GM19468 (cell line): ENCODE results near the gene CKAP4.

Source experiments
- ATAC-seq: cut with Tn5 transposase; IDR thresholded peaks from one replicate; pipeline ENCODE4 v1.9.1; 2021; ENCODE audit warnings: mild to moderate bottlenecking, moderate library complexity, moderate number of reproducible peaks; ENCODE audit not compliant: unreplicated experiment; ENCODE audit errors: extremely low read depth

Gene CKAP4

DNA sequence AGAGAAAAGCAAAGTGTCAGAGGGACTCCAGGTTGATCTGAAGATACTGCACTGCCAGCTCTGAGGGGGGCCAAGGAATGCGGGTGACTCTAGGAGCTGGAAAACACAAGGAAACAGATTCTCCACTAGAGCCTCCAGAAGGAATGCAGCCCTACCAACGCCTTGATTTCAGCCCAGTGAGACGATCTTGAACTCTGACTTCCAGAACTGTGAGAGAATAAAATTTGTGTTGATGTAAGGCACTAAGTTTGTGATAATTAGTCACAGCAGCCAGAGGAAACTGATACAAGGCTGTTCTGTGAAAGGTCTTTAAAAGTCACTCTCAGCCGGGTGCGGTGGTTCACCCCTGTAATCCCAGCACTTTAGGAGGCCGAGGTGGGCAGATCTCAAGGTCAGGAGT is 34.2 kb downstream of the CKAP4 start:
- no peak for ATAC-seq

DNA sequence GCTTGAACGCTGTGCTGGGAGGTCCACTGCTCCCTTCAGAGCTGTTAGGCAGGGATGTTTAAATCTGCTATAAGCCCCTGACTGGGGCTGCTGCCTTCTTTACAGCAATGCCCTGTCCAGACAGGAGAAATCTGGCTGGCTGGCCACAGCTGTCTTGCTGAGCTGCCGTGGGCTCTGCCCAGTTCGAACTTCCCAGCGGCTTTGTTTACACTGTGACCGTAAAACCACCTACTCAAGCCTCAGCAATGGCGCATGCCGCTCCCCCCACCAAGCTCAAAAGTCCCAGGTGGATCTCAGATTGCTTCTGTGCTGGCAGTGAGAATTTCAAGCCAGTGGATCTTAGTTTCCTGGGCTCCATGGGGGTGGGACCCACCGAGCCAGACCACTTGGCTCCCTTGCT is 35.8 kb downstream of the CKAP4 start:
- ATAC-seq: no peak

DNA sequence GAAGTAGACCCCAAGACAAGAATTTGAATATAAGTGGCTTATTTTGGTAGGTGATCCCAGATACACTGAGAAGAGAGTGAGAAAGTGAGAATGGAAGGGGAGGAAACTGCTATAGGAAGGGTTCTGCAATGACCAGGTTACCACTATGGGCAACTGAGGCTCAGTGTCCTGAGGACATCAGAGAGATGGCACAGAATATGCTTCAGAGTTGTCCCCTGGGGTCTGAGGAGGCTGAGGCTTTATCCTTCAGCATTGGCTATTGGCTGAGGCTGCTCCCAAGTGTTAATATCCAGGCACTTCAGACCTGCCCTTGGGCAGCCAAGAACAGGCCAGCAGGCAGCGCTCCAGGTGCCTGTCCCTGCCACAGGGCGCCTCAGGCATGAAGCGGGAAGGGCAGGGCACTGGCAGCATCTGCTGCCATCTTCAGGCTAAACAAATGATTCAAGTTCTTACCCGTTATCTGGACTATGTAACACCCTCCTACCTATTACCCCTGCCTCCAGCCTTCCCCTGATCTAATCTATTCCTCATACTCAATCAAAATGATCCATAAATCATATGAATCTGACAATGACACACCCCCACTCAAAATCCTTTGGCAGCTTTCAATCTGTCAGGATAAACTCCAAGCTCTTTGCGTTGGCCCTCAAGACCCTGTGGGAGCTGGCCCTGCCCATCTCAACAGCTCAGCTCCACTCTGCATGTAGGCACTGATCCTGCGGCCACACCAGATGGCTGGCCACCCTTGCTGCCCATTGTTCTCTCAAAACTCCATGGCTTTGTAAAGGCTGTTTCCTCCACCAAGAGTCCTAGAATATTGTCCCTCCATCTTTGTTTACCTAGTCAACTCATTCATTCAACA is 42.4 kb downstream of the CKAP4 start:
- no peak for ATAC-seq

DNA sequence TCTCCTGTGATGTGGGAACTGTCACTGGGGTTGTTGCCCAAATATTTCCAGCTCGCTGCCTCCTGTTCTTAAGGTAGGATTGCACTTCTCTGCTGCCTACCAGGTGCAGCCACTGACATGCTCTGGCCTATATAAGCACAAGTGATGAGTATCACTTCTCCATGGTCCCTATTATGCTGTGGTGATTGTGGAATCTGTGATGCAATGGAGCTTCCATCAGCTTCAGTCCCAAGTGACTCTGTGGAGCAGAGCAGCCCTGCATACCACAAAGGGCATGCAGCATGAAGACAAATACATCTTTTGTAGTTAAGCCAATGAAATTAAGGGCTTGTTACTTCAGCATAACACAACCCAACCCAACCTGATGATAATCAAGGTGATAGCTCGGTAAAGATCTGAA is 43.5 kb downstream of the CKAP4 start:
- ATAC-seq: no peak

DNA sequence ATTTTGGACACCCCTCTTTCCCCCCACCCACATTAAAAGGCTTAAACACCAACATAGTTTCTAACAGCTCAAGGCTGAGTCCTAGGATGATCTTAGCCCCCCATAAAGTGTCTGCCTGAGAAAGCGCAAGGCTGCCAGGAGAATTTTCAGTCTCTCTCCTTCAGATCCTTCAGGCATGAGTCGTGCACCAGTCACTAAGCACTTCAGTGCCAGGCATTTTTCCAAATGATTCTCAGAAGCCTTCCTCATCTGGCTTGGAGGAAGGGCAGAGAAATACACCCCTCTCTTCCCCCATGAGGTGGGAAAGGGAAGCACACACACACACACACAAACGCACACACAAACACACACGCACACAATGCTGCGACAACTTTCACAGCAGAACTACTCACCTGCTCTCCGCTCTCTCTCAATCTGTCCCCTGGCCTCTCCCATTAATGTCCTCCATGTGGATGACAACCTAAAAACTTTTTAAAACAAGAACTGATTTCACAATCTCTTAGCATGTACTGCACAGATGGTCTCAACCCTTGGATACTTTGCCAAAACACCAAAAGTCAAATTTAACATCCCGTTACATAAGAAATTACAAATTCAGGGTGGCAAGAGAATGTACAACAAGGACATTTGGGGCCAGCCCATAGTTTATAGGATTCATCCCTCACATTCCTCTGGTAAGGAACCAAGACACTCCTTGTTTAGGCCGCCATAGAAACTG is 49.8 kb downstream of the CKAP4 start:
- ATAC-seq: no peak

DNA sequence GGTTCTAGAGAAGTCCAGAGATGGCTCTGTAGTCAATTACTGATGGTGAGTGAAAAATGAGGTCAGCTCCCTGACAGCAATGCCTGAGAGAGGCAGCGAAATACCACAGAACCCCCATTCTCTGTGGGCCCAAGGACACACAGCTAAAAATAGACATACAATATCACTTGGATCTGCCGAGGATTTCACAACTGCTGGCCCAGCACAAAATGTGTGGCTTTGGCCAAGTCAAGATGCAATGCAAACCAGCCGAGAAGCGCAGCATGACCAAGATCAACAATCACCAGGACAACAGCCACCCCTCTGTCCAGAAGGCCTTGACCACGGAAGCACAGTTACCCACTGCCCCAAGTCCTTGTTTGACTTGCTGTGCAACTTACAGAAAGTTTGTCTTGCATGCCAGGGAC is 52.2 kb downstream of the CKAP4 start:
- ATAC-seq: no peak

DNA sequence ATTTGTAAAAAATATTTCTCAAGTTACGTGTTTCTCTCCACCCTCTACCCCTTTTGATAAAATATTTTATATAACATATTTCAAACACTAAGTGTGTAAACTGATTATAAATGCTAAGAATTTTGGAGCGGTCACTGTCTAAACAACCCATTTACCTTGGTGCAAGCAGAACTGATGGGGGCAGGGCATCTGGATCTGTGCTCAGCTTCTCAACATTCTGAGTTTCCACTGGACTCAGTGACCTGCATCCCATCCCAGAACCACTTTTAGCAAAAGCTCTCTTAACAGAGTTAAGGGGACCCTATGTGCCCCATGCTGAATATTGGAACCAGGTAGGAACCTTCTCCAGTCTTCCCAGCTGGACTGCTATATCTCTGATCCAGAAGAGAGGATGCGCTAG is 53.5 kb downstream of the CKAP4 start:
- no peak for ATAC-seq

DNA sequence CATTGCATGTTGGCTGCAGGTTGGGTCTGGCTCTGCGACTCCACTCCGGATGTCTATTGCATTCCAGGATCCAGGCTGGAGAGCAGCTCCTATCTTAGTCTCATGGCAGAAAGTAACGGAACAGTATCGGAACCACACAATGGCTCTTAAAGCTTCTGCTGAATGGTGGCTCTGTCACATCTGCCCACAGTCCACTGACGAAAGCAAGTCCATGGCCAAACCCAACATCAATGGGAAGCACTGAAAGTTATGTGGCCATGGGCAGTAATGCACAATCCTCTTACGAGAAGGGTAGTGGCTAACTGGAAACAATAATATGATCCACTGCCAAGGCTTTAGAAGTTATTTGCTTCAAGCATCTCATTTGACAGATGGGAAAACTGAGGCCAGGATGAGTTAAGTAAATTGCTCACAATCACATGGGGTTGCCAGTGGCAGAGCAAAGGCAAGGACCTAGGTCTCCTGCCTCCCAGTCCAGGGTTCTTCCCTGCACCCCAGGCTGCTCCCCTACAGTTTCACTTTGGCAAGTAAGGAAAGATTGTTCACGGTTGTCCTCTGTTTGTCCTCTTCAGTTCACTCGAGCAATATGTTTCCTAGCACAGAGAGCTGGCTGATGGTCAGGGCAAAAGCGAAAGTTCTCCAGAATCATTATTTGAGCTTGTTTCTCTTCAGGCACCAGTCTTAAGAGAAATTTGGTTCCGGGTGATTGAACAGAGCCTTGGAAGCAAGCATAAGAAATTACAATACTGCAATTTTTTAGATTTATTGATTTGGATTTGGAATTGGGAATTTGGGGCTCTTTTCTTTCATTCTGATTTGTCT is 54.2 kb downstream of the CKAP4 start:
- ATAC-seq: no peak

DNA sequence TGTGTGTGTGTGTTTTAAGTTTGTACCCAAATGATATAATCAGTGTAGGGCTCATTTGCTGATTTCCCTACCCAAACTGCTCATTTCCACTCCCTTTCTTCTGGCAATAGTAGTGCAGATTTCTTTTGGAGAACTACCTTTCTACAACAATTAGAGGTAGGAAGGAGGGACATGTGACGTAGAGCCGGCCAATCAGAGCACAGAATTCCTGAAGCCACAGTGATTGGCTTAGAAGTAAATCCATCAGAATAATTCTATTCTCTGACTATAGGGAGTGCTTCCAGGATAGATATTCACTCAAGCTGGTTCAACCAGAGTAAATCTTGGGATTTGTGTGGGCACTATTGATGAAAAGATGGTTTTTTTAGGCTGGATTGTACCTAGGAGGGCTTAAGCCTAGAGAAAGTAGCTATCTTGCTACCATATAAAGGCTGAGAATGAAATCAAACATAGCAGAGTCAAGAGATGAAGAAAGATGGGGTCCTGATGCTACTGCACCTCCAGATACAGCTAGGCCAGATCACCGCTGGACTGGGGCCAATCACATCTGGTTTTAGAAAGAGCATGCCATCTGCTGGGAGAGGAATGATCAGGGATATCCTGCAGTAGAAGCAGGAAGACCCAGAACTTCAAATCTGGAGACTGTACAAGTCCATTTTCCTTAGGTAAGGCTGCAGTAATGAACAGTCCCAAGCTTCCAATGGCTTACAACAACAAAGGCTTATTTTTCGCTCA is 55.0 kb downstream of the CKAP4 start:
- no peak for ATAC-seq

DNA sequence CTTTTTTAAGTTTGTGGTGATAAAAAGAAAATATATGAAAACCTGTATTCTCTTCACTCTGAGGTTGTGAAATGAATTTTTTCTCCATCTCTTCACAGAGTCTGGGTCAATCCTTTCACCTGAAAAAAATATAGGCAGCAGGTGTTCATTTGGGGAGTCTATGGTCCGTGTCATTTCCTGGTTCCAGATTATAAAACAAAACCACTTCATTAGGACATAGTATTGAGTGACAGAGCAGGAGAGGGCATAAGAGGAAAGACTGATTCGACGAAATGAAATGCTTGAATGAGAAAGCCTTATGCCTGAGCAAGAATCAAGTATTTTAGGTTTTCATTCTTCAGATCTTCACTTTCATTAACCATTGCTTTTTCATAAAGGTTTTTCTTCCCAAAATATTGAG is 57.2 kb downstream of the CKAP4 start:
- ATAC-seq: no peak

DNA sequence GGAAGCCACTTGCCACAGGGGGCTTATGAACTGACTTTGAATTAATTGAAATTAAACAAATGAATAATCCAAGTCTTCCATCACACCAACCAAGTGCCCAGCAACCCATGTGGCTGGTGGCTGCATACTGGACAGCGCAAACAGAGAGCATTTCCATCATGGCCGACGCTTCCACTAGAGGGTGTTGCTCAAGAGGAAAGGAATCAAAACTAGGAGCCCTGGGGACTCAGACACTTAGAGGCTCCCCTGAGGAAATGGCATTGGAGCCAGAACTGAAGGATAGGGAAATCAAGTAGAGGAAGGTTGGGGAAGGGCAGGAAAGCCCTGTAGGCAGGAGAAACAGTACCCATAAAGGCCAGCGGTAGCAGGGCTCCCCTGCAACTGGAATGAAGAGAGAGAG is 58.5 kb downstream of the CKAP4 start:
- no peak for ATAC-seq

DNA sequence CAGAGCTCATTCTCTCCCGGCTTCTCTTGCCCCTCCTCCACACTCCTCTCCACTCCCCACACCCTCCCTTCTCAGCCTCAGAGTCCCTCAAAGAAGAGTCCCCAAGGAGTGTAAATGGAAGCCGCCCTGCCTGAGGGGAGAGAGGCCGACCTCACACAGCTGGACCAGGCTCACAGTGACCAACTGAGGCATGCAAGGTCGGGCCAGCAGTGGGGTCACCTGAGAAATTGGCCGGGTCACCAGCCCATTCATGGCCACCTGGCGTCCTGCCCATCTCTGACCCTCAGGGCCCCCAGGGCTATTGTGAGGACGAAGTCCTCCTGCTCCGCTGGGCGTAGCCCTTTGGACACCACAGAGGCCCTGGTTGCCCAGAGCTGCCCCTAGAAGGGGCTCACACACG is 59.6 kb downstream of the CKAP4 start:
- no peak for ATAC-seq
